ENCODE data around the gene RABGAP1L. TPM values are rescaled to one million over a fixed set of nuclear protein-coding genes. Genes with fewer than 3 reads are reported as not detected.
"Not testable (repeated sequence)": the region's sequence is repeated elsewhere in the genome, so short reads cannot be mapped to it uniquely, and the experiment has no call there.

Gene RABGAP1L
- total RNA-seq, 1 donor from 2014 or later: 59.6 TPM

DNA sequence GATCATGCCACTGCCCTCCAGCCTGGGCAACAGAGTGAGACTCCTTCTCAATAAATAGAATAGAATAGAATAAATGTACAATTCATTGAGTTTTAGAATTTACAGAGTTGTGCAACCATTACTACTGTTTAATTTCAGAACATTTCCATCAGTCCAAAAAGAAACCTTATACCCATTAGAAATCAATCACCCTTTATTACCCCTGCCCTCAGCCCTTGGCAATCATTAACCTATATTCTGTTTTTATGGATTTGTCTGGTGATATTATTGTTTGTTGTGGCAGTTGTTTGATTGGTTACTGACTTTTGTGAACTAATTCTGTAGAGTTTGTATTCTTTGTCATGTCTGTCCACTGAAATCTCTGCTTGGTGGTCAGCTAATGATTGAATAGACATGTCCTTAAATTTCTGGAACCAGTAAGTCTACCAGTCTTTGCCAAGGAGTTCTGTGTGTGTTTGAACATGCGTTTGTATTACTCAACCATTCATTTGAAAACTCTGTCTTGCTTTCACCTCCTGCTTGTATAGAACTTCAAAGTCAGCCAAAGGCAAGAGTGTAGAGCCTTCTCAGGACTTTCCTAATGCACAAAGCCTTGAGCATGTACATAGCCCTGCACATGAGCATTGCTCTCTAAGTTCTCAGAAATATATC lies 497.2 kb downstream of the RABGAP1L start:
- ATAC-seq: no peak
- no peak for DNase-seq (ENCODE audit: low spot score)
- intact Hi-C loops (cut with DNase I): no loop called here

DNA sequence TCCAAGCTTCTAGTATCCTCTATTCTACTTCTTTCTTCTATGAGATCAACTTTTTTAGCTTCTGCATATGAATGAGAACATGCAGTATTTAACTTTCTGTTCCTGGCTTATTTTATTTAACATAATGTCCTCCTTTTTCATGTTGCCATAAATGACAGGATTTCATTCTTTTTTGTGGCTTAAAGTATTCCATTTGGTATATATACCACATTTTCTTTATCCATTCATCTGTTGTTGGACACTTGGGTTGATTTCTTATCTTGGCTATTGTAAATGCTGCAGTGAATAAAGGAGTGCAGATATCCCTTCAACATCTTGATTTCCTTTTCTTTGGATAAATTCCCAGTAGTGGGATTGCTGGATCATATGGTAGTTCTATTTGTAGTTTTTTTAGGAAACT lies 498.1 kb downstream of the RABGAP1L start:
- no peak for ATAC-seq
- DNase-seq (ENCODE audit: low spot score): no peak
- intact Hi-C loops (cut with DNase I): no loop called here

DNA sequence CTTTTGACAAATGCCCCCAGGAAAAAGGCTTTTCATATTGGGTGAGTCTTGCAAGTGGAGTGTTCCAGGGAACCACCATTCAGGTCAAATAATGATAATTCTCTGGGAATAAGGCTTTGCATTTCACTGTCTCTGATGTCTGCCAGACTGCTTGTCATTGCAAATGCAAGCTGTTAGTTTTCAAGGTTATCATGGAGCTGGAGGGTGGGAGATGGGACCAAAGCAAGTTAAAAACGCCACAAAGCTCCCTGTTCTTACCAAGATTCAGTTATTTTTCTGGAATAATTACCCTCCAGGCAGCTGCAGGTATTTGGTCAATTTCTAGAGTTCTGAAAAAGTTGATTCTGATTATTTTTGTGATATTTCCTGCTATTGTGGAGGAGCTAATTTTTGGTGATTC lies 498.6 kb downstream of the RABGAP1L start:
- intact Hi-C loops (cut with DNase I): no loop called here
- no peak for ATAC-seq
- DNase-seq (ENCODE audit: low spot score): no peak

DNA sequence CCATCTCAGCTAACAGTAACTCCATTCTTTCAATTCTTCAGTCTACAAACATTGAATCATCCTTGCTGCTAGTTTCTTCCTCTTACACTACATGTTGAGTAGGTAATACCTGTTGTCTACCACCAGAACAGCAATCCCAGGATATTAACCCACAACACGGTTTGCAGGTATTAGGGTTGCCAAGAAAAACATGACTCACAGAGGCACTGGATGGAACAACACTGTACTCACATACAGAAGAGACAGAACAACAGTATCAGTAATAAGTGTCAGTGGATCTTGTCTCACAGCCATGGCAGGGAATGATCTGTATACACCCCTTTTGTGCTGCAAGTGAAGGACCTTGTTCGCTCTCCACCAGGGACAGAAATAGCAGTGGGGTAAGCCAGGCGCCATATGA lies 500.5 kb downstream of the RABGAP1L start:
- DNase-seq (ENCODE audit: low spot score) (no peak), ATAC-seq (no peak)
- intact Hi-C loops (cut with DNase I): no loop called here

DNA sequence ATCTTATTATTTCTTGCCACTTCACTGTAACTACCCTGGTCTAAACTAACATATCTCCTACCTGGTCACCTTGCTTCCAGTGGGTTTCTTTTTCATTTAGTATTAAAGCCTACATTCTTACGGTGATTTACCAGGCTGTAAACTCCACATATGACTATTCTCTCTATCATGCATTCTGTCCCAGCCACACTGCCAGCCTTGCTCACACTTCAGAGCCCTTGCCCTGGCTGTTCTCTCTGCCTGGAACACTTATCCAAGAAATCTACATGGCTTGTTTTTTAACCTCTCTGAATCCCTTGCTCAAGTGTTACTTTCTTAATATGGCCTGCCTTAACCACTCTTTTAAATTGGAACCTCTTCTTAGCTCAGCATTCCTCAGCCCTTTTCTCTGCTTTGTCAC lies 501.2 kb downstream of the RABGAP1L start:
- intact Hi-C loops (cut with DNase I): no loop called here
- ATAC-seq (no peak), DNase-seq (ENCODE audit: low spot score) (no peak)

DNA sequence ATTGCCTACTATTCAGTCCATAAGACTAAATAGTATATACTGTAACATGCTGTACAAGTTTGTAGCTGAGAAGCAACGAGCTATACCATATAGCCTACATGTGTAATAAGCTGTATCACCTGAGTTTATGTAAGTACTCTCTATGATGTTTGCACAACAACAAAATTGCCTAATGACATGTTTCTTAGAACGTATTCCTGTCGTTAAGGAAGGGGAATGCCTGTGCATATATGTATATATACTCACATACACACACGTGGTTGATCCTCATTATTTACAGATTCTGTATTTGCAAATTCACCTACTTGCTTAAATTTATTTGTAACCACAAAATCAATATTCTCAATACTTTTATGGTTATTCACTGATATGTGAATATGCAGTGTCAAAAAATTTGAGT lies 504.0 kb downstream of the RABGAP1L start:
- ATAC-seq: no peak
- DNase-seq (ENCODE audit: low spot score): no peak
- intact Hi-C loops (cut with DNase I): no loop called here

DNA sequence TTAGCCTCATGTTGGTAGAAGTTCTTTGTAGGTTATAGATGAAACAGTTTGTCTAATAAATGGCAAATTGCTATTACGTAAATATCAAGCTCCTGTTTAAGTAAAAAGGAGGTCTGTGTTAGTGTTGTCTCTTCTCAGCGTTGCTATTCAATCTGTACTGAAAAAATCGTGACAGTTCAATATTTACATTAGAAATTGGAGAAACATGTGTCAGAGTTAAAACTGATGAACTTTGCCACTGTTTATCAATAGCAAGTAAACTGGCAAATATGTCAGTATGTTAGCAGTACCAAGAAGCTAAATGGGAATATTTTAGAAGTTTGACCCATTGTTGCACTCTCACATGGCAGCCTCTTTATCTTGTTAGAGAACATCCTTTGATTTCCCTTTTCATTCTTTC lies 506.9 kb downstream of the RABGAP1L start:
- intact Hi-C loops (cut with DNase I): no loop called here
- no peak for DNase-seq (ENCODE audit: low spot score)
- ATAC-seq: no peak

DNA sequence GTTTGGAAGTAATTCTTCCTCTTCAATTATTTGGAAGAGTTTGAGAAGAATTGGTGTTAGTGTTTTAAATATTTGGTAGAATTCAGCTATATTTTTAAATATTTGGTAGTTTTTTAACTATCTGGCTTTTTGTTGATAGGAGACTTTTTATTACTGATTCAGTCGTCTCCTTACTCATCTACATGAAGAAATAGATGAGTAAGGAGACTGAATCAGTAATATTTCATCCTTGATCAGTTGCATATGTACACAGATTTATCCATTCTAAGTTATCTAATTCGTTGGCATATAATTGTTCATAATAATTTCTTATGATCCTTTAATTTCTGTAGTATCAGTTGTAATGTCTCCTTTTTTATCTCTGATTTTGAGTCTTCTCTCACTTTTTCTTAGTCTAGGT lies 512.5 kb downstream of the RABGAP1L start:
- DNase-seq (ENCODE audit: low spot score) (no peak), ATAC-seq (no peak)
- intact Hi-C loops (cut with DNase I): no loop called here

DNA sequence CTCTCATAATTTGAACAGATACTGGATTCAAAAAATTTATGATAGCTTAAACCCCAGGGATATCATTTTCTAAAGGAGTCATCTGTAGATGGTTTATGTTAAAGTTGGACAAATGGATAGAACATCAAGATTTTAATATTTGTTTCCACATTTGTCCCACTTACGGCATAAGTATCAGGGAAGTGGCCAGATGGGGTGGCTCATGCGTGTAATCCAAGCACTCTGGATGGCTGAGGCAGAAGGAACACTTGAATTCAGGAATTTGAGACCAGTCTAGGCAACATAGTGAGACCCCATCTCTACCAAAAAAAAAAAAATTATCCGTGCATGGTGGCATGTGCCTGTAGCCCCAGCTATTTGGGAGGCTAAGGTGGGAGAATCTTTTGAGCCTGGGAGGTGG lies 517.5 kb downstream of the RABGAP1L start:
- intact Hi-C loops (cut with DNase I): no loop called here
- no peak for DNase-seq (ENCODE audit: low spot score)
- no peak for ATAC-seq

DNA sequence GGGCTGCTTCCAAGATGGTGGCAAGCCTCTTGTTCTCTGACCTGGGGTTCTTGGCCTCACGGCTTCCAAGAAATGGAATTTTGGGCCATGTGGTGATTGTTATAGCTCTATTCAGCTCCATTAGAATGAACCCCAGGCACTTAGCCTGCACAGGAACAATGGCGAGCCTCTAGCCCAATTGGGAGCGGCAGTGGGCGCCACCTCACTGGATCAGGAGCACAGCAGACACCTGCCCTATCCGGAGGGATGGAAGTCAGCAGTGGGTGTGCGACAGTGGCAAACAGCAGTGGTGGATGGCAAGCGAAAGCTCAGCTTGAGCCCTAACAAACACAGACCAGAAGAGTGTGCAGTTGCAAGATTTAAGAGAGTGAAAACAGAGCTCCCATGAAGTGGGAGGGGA lies 519.3 kb downstream of the RABGAP1L start:
- DNase-seq (ENCODE audit: low spot score): no peak
- intact Hi-C loops (cut with DNase I): no loop called here

DNA sequence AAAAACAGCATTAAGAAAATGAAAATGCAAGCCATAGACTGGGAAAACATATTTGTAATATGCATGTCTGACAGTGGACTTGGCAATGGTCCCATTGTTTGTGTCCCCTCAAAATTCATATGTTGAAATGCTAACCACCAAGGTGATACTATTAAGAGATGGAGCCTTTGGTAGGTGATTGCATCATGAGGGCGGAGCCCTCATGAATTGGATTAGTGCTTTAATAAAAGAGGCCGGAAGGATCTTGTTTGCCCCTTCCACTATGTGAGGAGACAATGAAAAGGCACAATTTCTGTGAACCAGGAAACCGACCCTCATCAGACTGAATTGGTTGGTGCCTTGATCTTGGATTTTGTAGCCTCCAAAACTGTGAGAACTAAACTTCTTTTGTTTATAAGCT lies 520.8 kb downstream of the RABGAP1L start:
- DNase-seq (ENCODE audit: low spot score) (no peak), ATAC-seq (no peak)
- intact Hi-C loops (cut with DNase I): no loop called here

More for the DNA sequence above, 519.3 kb downstream of the RABGAP1L start:
- ATAC-seq: no peak

DNA sequence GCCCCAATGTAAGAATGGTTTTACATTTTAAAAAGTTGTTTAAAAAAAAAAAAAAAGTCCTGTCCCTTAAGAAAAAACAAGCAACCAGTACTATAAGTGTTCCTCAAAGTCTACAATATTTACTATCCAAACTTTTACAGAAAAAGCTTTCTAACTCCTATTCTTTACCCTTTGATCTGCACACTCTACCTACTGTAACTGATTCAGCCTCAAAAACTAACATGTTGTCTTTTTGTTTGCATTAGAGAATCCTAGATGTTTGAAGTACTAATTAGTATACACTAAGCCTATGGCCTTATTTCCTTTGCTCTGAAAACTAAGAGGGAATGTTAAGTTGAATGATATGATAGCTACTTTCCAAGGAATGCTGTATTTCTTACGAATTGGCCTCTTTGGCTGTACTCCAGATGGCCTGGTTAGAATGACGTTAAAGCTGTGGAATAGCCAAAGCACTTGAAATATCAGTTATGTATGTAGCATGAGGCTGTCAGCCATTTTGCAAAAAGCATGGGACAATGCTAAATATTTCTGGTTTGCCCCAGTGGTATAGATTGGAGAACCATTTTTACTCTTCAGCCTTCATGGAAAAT lies 523.2 kb downstream of the RABGAP1L start:
- intact Hi-C loops (cut with DNase I): no loop called here
- no peak for ATAC-seq

DNA sequence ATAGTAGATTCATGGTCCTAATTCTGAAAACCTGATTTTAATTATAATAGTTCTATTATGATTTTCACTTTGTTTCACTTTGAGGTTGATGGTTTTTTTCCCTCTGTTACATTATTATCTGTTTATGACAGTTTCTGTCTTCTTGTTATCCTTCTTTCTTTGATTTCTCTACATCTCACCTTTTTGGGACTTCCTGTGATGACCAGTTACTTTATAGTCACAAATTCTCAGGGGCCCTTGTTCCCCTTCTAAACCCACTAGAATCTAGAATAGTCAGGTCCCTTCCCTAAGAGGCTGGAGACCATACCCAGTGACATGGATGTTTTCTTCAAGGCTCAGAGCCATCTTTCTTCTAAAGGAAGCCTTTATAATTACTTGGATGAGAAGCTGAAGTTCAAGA lies 526.9 kb downstream of the RABGAP1L start:
- intact Hi-C loops (cut with DNase I): no loop called here
- no peak for DNase-seq (ENCODE audit: low spot score)
- no peak for ATAC-seq

More for the DNA sequence above, 523.2 kb downstream of the RABGAP1L start:
- no peak for DNase-seq (ENCODE audit: low spot score)

DNA sequence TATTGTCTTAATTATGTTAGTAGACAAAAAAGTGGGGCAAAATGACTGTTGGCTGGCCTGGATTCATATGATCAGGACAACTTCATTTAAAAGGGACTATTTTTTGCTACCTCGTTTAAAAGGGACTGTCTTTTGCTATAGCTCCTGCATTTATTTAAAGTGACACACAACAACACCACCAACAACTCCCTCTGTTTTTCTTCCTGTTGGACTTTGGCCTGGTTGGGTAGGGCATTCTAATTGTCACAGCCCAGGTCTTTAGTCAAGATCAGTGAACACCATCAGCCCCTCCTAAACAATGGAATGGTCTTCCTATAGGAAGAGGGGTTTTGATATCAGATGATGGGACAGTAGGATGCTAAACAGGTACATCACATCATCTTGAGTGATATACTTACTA lies 530.2 kb downstream of the RABGAP1L start:
- intact Hi-C loops (cut with DNase I): no loop called here
- ATAC-seq: no peak
- no peak for DNase-seq (ENCODE audit: low spot score)

DNA sequence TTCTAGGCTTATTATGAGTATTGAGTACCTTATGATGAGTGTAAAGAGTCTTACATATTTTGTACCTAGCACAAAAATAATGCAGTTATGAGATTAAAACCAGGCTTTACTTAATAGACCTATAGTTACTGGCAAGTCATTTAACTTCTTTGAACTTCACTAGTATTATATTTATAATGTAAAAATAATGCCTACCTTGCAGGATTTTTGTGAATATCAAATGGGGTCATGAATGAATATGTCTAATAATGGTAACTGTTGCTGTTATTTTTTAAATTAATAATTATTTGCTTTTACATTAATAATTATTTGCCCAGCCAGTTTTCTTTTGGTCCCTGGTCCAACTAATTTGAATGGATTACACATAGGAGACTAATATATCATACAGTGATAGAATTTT lies 530.9 kb downstream of the RABGAP1L start:
- ATAC-seq: no peak
- intact Hi-C loops (cut with DNase I): no loop called here

DNA sequence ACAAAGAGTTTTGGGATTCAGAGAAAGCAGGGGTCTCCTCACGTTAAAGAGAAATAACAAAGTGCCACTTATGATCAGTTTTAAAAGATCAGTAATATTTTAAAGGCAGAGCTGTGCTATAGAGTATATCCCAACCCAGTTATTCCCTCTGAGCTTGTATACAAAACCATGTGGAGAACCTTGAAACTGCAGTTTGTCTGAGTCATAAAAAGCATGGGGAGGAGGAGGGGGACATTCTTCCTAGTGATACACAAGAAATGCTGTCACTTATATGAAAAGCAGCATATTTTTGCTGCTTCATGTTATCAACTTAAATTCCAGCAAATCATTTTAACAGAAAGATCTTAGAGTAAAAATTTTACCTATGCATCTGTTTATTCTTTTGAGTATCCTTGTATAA lies 533.0 kb downstream of the RABGAP1L start:
- no peak for DNase-seq (ENCODE audit: low spot score)
- intact Hi-C loops (cut with DNase I): no loop called here
- ATAC-seq: no peak

More for the DNA sequence above, 530.9 kb downstream of the RABGAP1L start:
- DNase-seq (ENCODE audit: low spot score): no peak

DNA sequence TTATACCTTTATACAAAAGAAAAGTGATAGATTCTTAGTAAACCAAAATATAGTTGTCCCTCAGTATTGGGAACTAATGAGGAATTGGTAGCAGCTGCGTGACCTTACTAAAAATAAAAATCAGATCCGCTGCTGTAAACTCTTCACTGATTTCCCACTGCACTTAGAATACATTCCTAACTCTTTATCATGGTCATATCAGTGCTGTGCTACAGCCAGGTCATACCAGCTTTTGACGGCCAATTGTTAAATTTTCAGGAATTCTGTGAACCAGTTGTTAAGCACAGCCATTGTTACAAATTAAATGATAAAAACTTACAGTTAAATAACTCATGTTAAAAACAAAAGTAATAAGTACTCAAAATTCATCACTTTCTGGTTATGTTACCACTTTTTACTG lies 533.8 kb downstream of the RABGAP1L start:
- DNase-seq (ENCODE audit: low spot score): no peak
- intact Hi-C loops (cut with DNase I): no loop called here
- no peak for ATAC-seq

DNA sequence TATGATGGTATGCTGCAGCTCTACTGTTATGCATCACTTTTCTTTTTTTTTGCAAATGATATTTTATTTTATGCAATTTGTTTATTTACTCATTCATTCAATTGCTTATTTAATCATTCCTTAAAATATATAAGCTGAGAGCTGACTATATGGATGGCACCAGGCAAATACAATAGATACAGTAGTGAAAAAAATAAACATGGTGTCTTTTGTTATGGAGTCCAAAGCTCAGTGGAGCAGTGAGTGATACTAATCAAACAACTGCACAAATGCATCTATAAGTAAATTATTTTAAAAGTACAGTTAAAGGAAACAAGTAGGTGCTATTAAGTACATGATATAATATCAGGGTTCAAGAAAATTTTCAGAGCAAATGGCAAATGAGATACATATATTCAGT lies 534.2 kb downstream of the RABGAP1L start:
- ATAC-seq; DNase-seq (ENCODE audit: low spot score); intact Hi-C loops (cut with DNase I): not testable (repeated sequence)

DNA sequence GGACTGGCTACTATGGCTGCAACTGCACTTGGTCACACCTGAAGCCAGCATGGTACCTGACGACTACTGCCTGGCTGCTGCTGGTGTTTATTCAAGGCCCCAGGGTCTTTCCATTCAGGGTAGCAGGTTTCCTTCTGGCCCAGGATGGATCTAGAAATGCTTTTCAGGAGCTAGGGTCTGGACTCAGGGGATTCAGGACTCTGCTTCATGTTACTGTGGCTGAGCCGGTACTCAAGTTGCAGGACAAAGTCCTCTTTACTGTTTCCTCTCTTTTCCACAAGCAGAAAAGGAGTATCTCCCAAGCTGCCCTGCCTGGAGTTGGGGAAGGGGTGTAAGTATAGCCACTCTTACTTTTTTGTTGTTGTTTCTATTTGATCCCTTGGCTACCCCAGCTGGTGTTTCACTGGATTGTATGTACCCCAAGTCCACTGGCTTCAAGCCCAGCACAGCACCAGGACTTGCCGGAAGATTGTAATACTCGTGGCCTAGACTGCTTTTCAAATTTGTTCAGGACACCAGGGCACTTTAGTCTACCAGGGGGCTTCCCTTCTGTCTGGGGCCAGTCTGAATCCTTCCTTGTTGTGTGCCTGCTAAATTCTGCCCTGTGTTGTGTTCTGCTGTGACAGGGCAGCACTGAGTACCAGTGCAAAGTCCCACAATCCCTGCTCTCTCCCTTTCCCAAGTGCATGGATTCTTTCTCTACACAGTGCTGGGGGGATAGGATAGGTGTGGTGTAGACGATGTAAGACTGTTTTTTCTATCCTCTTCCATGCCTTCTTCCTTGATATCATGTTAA lies 536.9 kb downstream of the RABGAP1L start:
- no peak for DNase-seq (ENCODE audit: low spot score)
- intact Hi-C loops (cut with DNase I): no loop called here
- no peak for ATAC-seq

DNA sequence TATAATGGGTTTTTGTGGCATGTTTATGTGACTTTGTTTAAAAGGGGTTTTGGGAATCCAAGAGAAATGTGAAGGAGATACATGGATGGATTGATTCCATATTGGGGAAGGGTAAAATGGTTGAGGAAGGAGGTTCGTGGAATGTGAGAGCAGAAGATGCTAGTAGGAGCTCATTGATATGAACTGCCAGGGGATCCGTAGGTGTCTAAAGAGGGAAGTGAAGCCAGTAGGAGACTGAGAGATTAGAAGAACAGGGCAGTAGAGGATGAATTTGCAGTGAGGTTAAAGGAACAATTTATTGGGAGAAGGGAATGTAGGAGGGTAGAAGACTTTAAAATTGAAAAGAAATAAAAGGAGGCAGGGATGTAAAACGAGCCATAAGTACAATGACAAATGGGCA lies 541.0 kb downstream of the RABGAP1L start:
- intact Hi-C loops (cut with DNase I): no loop called here
- ATAC-seq: no peak
- no peak for DNase-seq (ENCODE audit: low spot score)
